Neural progenitor cell (in vitro differentiated cells): Measurements from ENCODE around the gene URGCP. TPM values are rescaled to one million over a fixed set of nuclear protein-coding genes. Genes with fewer than 3 reads are reported as not detected.

Source experiments
- DNase-seq: peaks from one replicate; pipeline ENCODE4 v3.0.0-alpha.2; 2016; ENCODE audit warnings: low spot score
- H2AFZ ChIP-seq: fragments of 200-600 bp; sonication (generic); replicated peaks from 2 replicates; pipeline ENCODE4 v1.6.1; 2016; ENCODE audit warnings: antibody characterized with exemption
- H3F3A ChIP-seq: fragments of 200-600 bp; sonication (generic); 2 replicates; pipeline ENCODE4 v1.6.1; 2016; ENCODE audit warnings: antibody characterized with exemption, low read depth
- H3K27ac ChIP-seq: fragments of 200-600 bp; sonication (generic); 2 replicates; pipeline ENCODE4 v1.5.1; 2016; ENCODE audit warnings: mild to moderate bottlenecking
- H3K27me3 ChIP-seq: fragments of 200-600 bp; sonication (generic); 2 replicates; pipeline ENCODE4 v1.6.1; 2016; ENCODE audit warnings: mild to moderate bottlenecking, moderate library complexity
- H3K36me3 ChIP-seq: fragments of 200-600 bp; sonication (generic); 2 replicates; pipeline ENCODE4 v1.5.1; 2016
- H3K4me1 ChIP-seq: fragments of 200-600 bp; sonication (generic); 2 replicates; pipeline ENCODE4 v1.6.1; 2016; ENCODE audit warnings: mixed run types
- H3K4me2 ChIP-seq: fragments of 200-600 bp; sonication (generic); 2 replicates; pipeline ENCODE4 v1.6.1; 2016
- H3K4me3 ChIP-seq: fragments of 200-600 bp; sonication (generic); 2 replicates; pipeline ENCODE4 v1.5.1; 2016
- H3K79me2 ChIP-seq: fragments of 200-600 bp; sonication (generic); 2 replicates; pipeline ENCODE4 v1.6.1; 2016; ENCODE audit warnings: low read depth
- H3K9ac ChIP-seq: fragments of 200-600 bp; sonication (generic); 2 replicates; pipeline ENCODE4 v1.6.1; 2016
- H3K9me3 ChIP-seq: fragments of 200-600 bp; sonication (generic); 2 replicates; pipeline ENCODE4 v1.5.1; 2016; ENCODE audit warnings: low read depth
- H4K20me1 ChIP-seq: fragments of 200-600 bp; sonication (generic); 2 replicates; pipeline ENCODE4 v1.6.1; 2016; ENCODE audit warnings: low read depth
- H3K27ac Mint-ChIP-seq: 3 replicates; pipeline ENCODE4 v1.8.0; 2021; ENCODE audit warnings: mixed read lengths
- H3K27me3 Mint-ChIP-seq: 2 replicates; pipeline ENCODE4 v1.8.0; 2022; ENCODE audit warnings: low read depth, mild to moderate bottlenecking, inconsistent platforms, moderate library complexity, mixed read lengths; ENCODE audit not compliant: insufficient read depth
- H3K36me3 Mint-ChIP-seq: 3 replicates; pipeline ENCODE4 v1.8.0; 2021; ENCODE audit warnings: mixed read lengths
- H3K4me1 Mint-ChIP-seq: 3 replicates; pipeline ENCODE4 v1.8.0; 2021; ENCODE audit warnings: mixed read lengths
- H3K4me3 Mint-ChIP-seq: 3 replicates; pipeline ENCODE4 v1.8.0; 2021; ENCODE audit warnings: mild to moderate bottlenecking, moderate library complexity, mixed read lengths
- H3K9me3 Mint-ChIP-seq: 3 replicates; pipeline ENCODE4 v1.8.0; 2020; ENCODE audit warnings: mixed read lengths
- CTCF ChIP-seq: fragments of 200-600 bp; sonication (generic); IDR thresholded peaks from 2 replicates; pipeline ENCODE4 v1.5.1; 2017; ENCODE audit warnings: antibody characterized with exemption, mild to moderate bottlenecking
- EZH2 ChIP-seq: fragments of 200-600 bp; sonication (generic); IDR thresholded peaks from 2 replicates; pipeline ENCODE4 v1.6.1; 2017; ENCODE audit warnings: antibody characterized with exemption, mild to moderate bottlenecking, moderate library complexity
- EZH2phosphoT487 ChIP-seq: fragments of 200-600 bp; sonication (generic); IDR thresholded peaks from 2 replicates; pipeline ENCODE4 v1.6.1; 2017; ENCODE audit warnings: antibody characterized with exemption
- total RNA-seq: library from RNA; depleted of rRNA; stranded (reverse); fragments of >200 nt; gene quantifications from 2 replicates; pipeline ENCODE4 v1.2.3, GENCODE V29; 2015; ENCODE audit warnings: low replicate concordance

The URGCP gene
- total RNA-seq, 1 donor from 2014 or later = 9.2 TPM

DNA sequence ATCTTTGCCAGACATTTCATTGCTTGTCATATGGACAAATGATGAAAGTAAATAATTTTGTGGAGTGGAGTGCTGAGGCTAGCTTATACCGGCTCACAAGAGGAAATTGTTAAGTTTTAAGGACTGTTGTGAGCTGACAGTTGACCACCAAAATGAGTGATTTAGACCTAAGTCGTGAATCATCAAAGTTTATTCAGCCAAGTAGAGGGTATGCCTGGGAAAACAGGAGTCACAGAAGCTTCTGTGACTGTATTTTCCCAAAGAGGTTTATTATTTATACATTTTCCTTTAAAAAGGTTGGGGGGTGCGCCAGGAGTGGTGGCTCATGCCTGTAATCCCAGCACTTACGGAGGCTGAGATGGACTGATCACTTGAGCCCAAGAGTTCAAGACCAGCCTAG lies 58.9 kb downstream of the URGCP start:
- Histone ChIP-seq H3K79me2 (no peaks in the 10 kb centered on the region), H3K4me1 (no peaks in the 10 kb centered on the region), H3K27ac (no peak overlapping the region), H4K20me1 (no peaks in the 10 kb centered on the region), H3K4me2 (no peak overlapping the region), H3K9ac (no peak overlapping the region), H3K9me3 (no peaks in the 10 kb centered on the region), H2AFZ (no peak overlapping the region), H3K27me3 (no peaks in the 10 kb centered on the region), H3F3A (no peaks in the 10 kb centered on the region), H3K36me3 (no peaks in the 10 kb centered on the region), H3K4me3 (no peak overlapping the region)
- H3K36me3 Mint-ChIP-seq = no peaks in the 10 kb centered on the region
- no peaks in the 10 kb centered on the region for H3K9me3 Mint-ChIP-seq
- H3K27ac Mint-ChIP-seq = no peak overlapping the region
- TF ChIP-seq EZH2 (no peak), CTCF (no peak), EZH2phosphoT487 (no peak)
- H3K4me1 Mint-ChIP-seq = no peaks in the 10 kb centered on the region
- no peak for DNase-seq
- no peak overlapping the region for H3K4me3 Mint-ChIP-seq
- no peaks in the 10 kb centered on the region for H3K27me3 Mint-ChIP-seq

DNA sequence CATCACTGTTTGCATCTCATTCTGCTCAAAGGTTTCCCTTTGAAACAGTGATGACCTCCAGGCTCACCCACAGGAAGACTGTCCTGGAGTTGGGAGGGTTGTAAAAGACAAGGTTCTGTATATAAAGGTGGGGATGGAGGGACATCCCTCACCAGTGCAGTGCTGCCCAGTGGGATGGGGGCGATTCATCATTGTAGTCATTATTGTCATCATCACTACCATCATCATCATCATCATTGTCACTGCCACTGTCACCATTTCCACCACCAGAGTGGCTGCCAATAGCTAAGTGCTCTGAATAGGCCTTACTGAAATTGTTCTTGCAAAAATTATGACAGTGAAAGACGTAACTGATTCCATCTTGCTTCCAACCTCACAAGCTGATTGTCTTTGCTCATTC lies 61.7 kb downstream of the URGCP start:
- H3K9ac ChIP-seq = no peak overlapping the region
- Mint-ChIP-seq H3K36me3 (no peaks in the 10 kb centered on the region), H3K27me3 (no peaks in the 10 kb centered on the region), H3K4me3 (no peak overlapping the region), H3K27ac (peak overlapping the region; percentile 46), H3K9me3 (no peaks in the 10 kb centered on the region), H3K4me1 (no peaks in the 10 kb centered on the region)
- no peaks in the 10 kb centered on the region for H3K36me3 ChIP-seq
- H3K79me2 ChIP-seq = no peaks in the 10 kb centered on the region
- H3F3A ChIP-seq = no peaks in the 10 kb centered on the region
- no peak overlapping the region for H3K4me2 ChIP-seq
- no peak for DNase-seq
- no peak overlapping the region for H2AFZ ChIP-seq
- no peak for TF ChIP-seq EZH2phosphoT487
- TF ChIP-seq CTCF = no peak
- no peak for TF ChIP-seq EZH2
- H3K9me3 ChIP-seq = no peaks in the 10 kb centered on the region
- H3K27me3 ChIP-seq = no peaks in the 10 kb centered on the region
- no peaks in the 10 kb centered on the region for H4K20me1 ChIP-seq
- H3K27ac ChIP-seq = no peak overlapping the region
- no peak overlapping the region for H3K4me3 ChIP-seq
- no peaks in the 10 kb centered on the region for H3K4me1 ChIP-seq

DNA sequence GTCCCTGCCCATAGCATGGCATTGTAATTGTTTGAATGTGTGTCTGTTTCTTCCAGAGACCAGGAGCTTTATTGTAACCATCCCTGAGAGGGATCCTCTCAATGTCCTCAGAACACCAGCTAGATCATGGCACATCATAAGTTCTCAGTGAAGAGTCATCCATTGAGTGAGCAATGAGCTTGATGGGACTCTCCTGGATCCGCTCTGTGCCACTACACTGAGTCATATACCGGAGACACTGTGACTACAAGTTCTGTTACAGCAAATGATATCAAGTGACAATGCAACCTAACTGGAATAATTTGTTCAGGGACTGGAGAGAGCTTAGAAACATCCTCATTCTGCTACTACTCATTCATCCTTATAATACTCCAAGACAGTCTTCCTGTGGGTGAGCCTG lies 62.1 kb downstream of the URGCP start:
- no peaks in the 10 kb centered on the region for H3K79me2 ChIP-seq
- no peak overlapping the region for H3K4me3 Mint-ChIP-seq
- H3K4me3 ChIP-seq = no peak overlapping the region
- no peaks in the 10 kb centered on the region for H3K9me3 ChIP-seq
- no peak for DNase-seq
- H3K36me3 Mint-ChIP-seq = no peaks in the 10 kb centered on the region
- H3F3A ChIP-seq = no peaks in the 10 kb centered on the region
- H3K4me2 ChIP-seq = no peak overlapping the region
- H3K9ac ChIP-seq = no peak overlapping the region
- H3K36me3 ChIP-seq = no peaks in the 10 kb centered on the region
- no peaks in the 10 kb centered on the region for H3K27me3 Mint-ChIP-seq
- no peaks in the 10 kb centered on the region for H4K20me1 ChIP-seq
- no peak overlapping the region for H3K27ac Mint-ChIP-seq
- no peaks in the 10 kb centered on the region for H3K4me1 ChIP-seq
- TF ChIP-seq CTCF = no peak
- TF ChIP-seq EZH2phosphoT487 = no peak
- TF ChIP-seq EZH2 = no peak
- no peaks in the 10 kb centered on the region for H3K4me1 Mint-ChIP-seq
- no peaks in the 10 kb centered on the region for H3K9me3 Mint-ChIP-seq
- no peaks in the 10 kb centered on the region for H3K27me3 ChIP-seq
- no peak overlapping the region for H2AFZ ChIP-seq
- no peak overlapping the region for H3K27ac ChIP-seq

- Mint-ChIP-seq H3K4me3 (no peak overlapping the region), H3K27ac (no peak overlapping the region), H3K4me1 (peaks cover 3% of the 10 kb centered on the region), H3K36me3 (no peaks in the 10 kb centered on the region), H3K27me3 (no peaks in the 10 kb centered on the region), H3K9me3 (no peaks in the 10 kb centered on the region)
- no peaks in the 10 kb centered on the region for H3F3A ChIP-seq
- H3K36me3 ChIP-seq = no peaks in the 10 kb centered on the region
- no peaks in the 10 kb centered on the region for H3K9me3 ChIP-seq
- TF ChIP-seq EZH2phosphoT487 = no peak
- TF ChIP-seq EZH2 = no peak
- TF ChIP-seq CTCF = no peak
- no peak overlapping the region for H3K4me2 ChIP-seq
- DNase-seq = no peak
- H3K4me1 ChIP-seq = no peaks in the 10 kb centered on the region
- no peak overlapping the region for H3K27ac ChIP-seq
- H3K79me2 ChIP-seq = no peaks in the 10 kb centered on the region
- no peak overlapping the region for H2AFZ ChIP-seq
- H3K27me3 ChIP-seq = no peaks in the 10 kb centered on the region
- H3K9ac ChIP-seq = no peak overlapping the region
- no peak overlapping the region for H3K4me3 ChIP-seq
- no peaks in the 10 kb centered on the region for H4K20me1 ChIP-seq
These were observed 63.1 kb downstream of the URGCP start for GRCh38 chr7:43843296-43843695.
